A549 (cell line): ENCODE measurements around the gene CYP4B1. TPM values are rescaled to one million over a fixed set of nuclear protein-coding genes. Genes with fewer than 3 reads are reported as not detected.

ENCODE experiments used
- ATAC-seq, 2 experiments: fragments of 200-7000 bp in 1 of 2; fragments of >200 bp in 1 of 2; cut with Nextera tagmentation in 1 of 2; cut with Tn5 transposase in 1 of 2; 3 replicates each; pipeline versions ENCODE4 v1.8.0 to v1.9.1; 2018 to 2020; ENCODE audit warnings: mild to moderate bottlenecking in 1 of 2, moderate library complexity in 1 of 2
- CTCF ChIA-PET: fragments of 300-600 bp; sonication (Branson Sonifier 250); formaldehyde crosslinking; extraction: SDS; loops from one replicate; lab custom pipeline; 2021; ENCODE audit warnings: antibody characterized with exemption, inconsistent platforms; lab: Yijun Ruan, JAX
- POLR2A ChIA-PET: fragments of 350-600 bp; formaldehyde crosslinking; extraction: SDS; loops from one replicate; lab custom pipeline; 2021; ENCODE audit warnings: antibody characterized with exemption, inconsistent platforms; lab: Yijun Ruan, JAX
- DNase-seq, 2 experiments: peaks; one replicate each; pipeline versions ENCODE4 v3.0.0 to v3.0.0-alpha.2; 2011 to 2016; ENCODE audit warnings: low read depth in 1 of 2, low spot score in 1 of 2
- FAIRE-seq: peaks from 2 replicates; lab custom pipeline; 2011; peaks lifted over from hg19 to GRCh38; lab: Jason Lieb, UNC
- H3K27ac ChIP-seq, 2 experiments: fragments of >200 bp; sonication (Bioruptor Twin); formaldehyde crosslinking; 3 replicates each; pipeline ENCODE4 v1.5.1; 2016 to 2017
- H3K4me1 ChIP-seq: fragments of >200 bp; sonication (Bioruptor Twin); formaldehyde crosslinking; 3 replicates; pipeline ENCODE4 v1.6.1; 2016
- H3K4me2 ChIP-seq: fragments of >200 bp; sonication (Bioruptor Twin); formaldehyde crosslinking; 3 replicates; pipeline ENCODE4 v1.6.1; 2016
- H3K4me3 ChIP-seq: fragments of >200 bp; sonication (Bioruptor Twin); formaldehyde crosslinking; 3 replicates; pipeline ENCODE4 v1.5.1; 2016
- H3K9me3 ChIP-seq: fragments of >200 bp; sonication (Bioruptor Twin); formaldehyde crosslinking; 3 replicates; pipeline ENCODE4 v1.6.1; 2016
- BCL3 ChIP-seq: fragments of >200 bp; sonication (Bioruptor Twin); formaldehyde crosslinking; IDR thresholded peaks from 3 replicates; pipeline ENCODE4 v1.6.1; 2016
- CBX2 ChIP-seq: fragments of 200-600 bp; sonication (generic); IDR thresholded peaks from 2 replicates; pipeline ENCODE4 v1.6.1; 2016; ENCODE audit warnings: low read depth, mild to moderate bottlenecking, borderline replicate concordance
- CBX8 ChIP-seq: fragments of 200-600 bp; sonication (generic); IDR thresholded peaks from 2 replicates; pipeline ENCODE4 v1.6.1; 2016
- CEBPB ChIP-seq, 2 experiments: fragments of >200 bp in 1 of 2; sonication (Bioruptor Twin) in 1 of 2; formaldehyde crosslinking in 1 of 2; IDR thresholded peaks; 2 replicates each; pipeline ENCODE4 v1.6.1; 2012 to 2016
- CHD2 ChIP-seq: fragments of 150-350 bp; IDR thresholded peaks from 2 replicates; pipeline ENCODE4 v1.6.1; 2014; ENCODE audit warnings: low read length; ENCODE audit not compliant: partially characterized antibody
- CTCF ChIP-seq: fragments of >200 bp; sonication (Bioruptor Twin); formaldehyde crosslinking; IDR thresholded peaks from 3 replicates; pipeline ENCODE4 v1.5.1; 2016
- E2F6 ChIP-seq: IDR thresholded peaks from 2 replicates; pipeline ENCODE4 v1.6.1; 2012; ENCODE audit warnings: low read depth, borderline replicate concordance
- EP300 ChIP-seq, 2 experiments: fragments of >200 bp; sonication (Bioruptor Twin); formaldehyde crosslinking; IDR thresholded peaks; 2 replicates in 1 of 2; 3 replicates in 1 of 2; pipeline ENCODE4 v1.6.1; 2016 to 2017
- FOSL2 ChIP-seq, 2 experiments: fragments of 450-650 bp in 1 of 2; fragments of >200 bp in 1 of 2; sonication (Bioruptor Twin) in 1 of 2; formaldehyde crosslinking; IDR thresholded peaks; 2 replicates each; pipeline versions ENCODE4 v1.5.0 to v1.6.1; 2016 to 2020; ENCODE audit warnings: mild to moderate bottlenecking in 1 of 2, moderate library complexity in 1 of 2
- FOXS1 ChIP-seq: fragments of 250-450 bp; sonication (Bioruptor Pico); IDR thresholded peaks from 2 replicates; pipeline ENCODE4 v1.5.0; 2020; ENCODE audit warnings: mild to moderate bottlenecking, moderate library complexity
- GATA3 ChIP-seq: IDR thresholded peaks from 2 replicates; pipeline ENCODE4 v1.6.1; 2012; ENCODE audit warnings: borderline replicate concordance
- HMGXB4 ChIP-seq: fragments of 250-450 bp; sonication (Bioruptor Pico); IDR thresholded peaks from 2 replicates; pipeline ENCODE4 v1.5.0; 2021; ENCODE audit warnings: mild to moderate bottlenecking, moderate library complexity, borderline replicate concordance
- HOXA7 ChIP-seq: fragments of 250-450 bp; sonication (Bioruptor Pico); IDR thresholded peaks from 2 replicates; pipeline ENCODE4 v1.5.0; 2020; ENCODE audit warnings: mild to moderate bottlenecking, moderate library complexity
- HOXB13 ChIP-seq: fragments of 250-450 bp; sonication (Bioruptor Pico); IDR thresholded peaks from 2 replicates; pipeline ENCODE4 v1.5.0; 2020; ENCODE audit warnings: low read depth, mild to moderate bottlenecking, moderate library complexity
- HOXB5 ChIP-seq: fragments of 250-450 bp; sonication (Bioruptor Pico); IDR thresholded peaks from 2 replicates; pipeline ENCODE4 v1.5.0; 2020; ENCODE audit warnings: mild to moderate bottlenecking, moderate library complexity
- JUN ChIP-seq, 2 experiments: fragments of >200 bp; sonication (Bioruptor Twin); formaldehyde crosslinking; IDR thresholded peaks; 2 replicates in 1 of 2; 3 replicates in 1 of 2; pipeline ENCODE4 v1.6.1; 2016 to 2017
- KDM1A ChIP-seq: fragments of 200-600 bp; sonication (generic); IDR thresholded peaks from 2 replicates; pipeline ENCODE4 v1.6.1; 2016; ENCODE audit warnings: low read depth, mild to moderate bottlenecking
- MAFK ChIP-seq: fragments of 450-650 bp; IDR thresholded peaks from 2 replicates; pipeline ENCODE4 v1.6.1; 2014; ENCODE audit not compliant: partially characterized antibody
- NPAS2 ChIP-seq: fragments of 250-450 bp; sonication (Bioruptor Pico); IDR thresholded peaks from 2 replicates; pipeline ENCODE4 v1.8.0; 2022; ENCODE audit warnings: mild to moderate bottlenecking, moderate library complexity, borderline replicate concordance
- POLR2AphosphoS2 ChIP-seq: conservative IDR thresholded peaks from 2 replicates; pipeline ENCODE4 v1.6.1; 2012; ENCODE audit warnings: low read length, improper control_type of control experiment, inconsistent platforms
- RCOR1 ChIP-seq: fragments of 150-350 bp; IDR thresholded peaks from 2 replicates; pipeline ENCODE4 v1.6.1; 2014; ENCODE audit warnings: antibody characterized with exemption, low read length, low read depth
- ZNF302 ChIP-seq: fragments of 250-450 bp; sonication (Bioruptor Pico); IDR thresholded peaks from 2 replicates; pipeline ENCODE4 v1.9.0; 2021; ENCODE audit warnings: inconsistent platforms, mild to moderate bottlenecking, moderate library complexity
- ZSCAN20 ChIP-seq: fragments of 250-450 bp; sonication (Bioruptor Pico); IDR thresholded peaks from 2 replicates; pipeline ENCODE4 v1.8.0; 2022; ENCODE audit warnings: mild to moderate bottlenecking, moderate library complexity
- WGBS: methylation state at CpG from one replicate; pipeline ENCODE4 v1.1.6; 2017; ENCODE audit errors: missing lambda C conversion rate; 5-methylcytosine and 5-hydroxymethylcytosine counted together
- polyA plus RNA-seq, 4 experiments: library from polyadenylated mRNA; depleted of rRNA in 3 of 4; stranded (reverse); fragments of >200 nt; fragmentation: RNase III in 1 of 4; extraction: RNeasy Plus Mini Kit Qiagen cat#74134 plus additional on column Dnase treatment in 1 of 4; gene quantifications; 2 replicates in 3 of 4; 3 replicates in 1 of 4; pipeline ENCODE4 v1.2.3, GENCODE V29; 2011 to 2017

CYP4B1 gene
- polyA plus RNA-seq, 2 of the 4 experiments (the other 2 are of a cell fraction) = not detected

DNA sequence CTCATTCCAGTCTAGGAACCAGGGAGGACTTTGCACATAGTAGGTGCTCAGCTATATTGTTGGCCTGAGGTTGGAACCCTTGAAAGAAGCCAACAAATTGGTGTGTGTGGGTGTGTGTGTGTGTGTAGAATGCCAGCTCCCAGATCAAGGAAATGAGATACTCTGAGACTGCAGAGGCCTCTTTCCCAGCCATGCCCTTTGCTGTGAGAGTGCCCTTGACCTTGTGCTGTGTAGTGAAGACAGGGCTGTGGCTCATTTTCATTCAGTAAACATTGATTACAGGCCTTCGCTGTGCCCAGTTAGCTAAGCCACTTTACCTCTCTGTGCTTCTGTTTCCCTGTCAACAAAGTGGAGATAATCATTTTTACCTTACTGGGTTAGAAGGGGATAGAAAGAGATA, 3.2 kb downstream of the CYP4B1 start:
- no peaks in the 10 kb centered on the region for H3K9me3 ChIP-seq
- H3K4me3 ChIP-seq = no peak overlapping the region
- ATAC-seq (no peak), FAIRE-seq (no peak), DNase-seq (no peak)
- H3K4me2 ChIP-seq = no peak overlapping the region
- CTCF ChIA-PET = no interaction called here
- POLR2A ChIA-PET = no interaction called here
- no peak for TF ChIP-seq POLR2AphosphoS2
- no peak for TF ChIP-seq CTCF
- no peak for TF ChIP-seq HOXA7 (CRISPR knock-in tag)
- no peak for TF ChIP-seq BCL3
- no peak for TF ChIP-seq EP300 (IDR thresholded peaks at IDR 0.05)
- no peak for TF ChIP-seq CHD2
- no peak for TF ChIP-seq HOXB5 (CRISPR knock-in tag)
- no peak for TF ChIP-seq MAFK
- no peak for TF ChIP-seq ZNF302 (CRISPR knock-in tag)
- TF ChIP-seq HMGXB4 (CRISPR knock-in tag) = no peak
- no peak for TF ChIP-seq JUN (IDR thresholded peaks at IDR 0.05)
- TF ChIP-seq, all 56 proteins: peak for 0
- WGBS = 6% methylated on average over 1 of the region's 1 CpG
- Histone ChIP-seq H3K4me1 (no peaks in the 10 kb centered on the region), H3K27ac (no peak overlapping the region)

- TF ChIP-seq KDM1A = no peak
- no peak for TF ChIP-seq E2F6
- Histone ChIP-seq H3K9me3 (no peaks in the 10 kb centered on the region), H3K4me3 (no peak overlapping the region), H3K4me1 (no peaks in the 10 kb centered on the region), H3K27ac (no peak overlapping the region), H3K4me2 (no peak overlapping the region)
- no peak for ATAC-seq
- no peak for DNase-seq
- ChIA-PET CTCF (no interaction called here), POLR2A (no interaction called here)
- 23% methylated on average over 6 of the region's 6 CpGs for WGBS
- no peak for FAIRE-seq
Observed at GRCh38 chr1:46802901-46803574, 4.2 kb downstream of the CYP4B1 start.

DNA sequence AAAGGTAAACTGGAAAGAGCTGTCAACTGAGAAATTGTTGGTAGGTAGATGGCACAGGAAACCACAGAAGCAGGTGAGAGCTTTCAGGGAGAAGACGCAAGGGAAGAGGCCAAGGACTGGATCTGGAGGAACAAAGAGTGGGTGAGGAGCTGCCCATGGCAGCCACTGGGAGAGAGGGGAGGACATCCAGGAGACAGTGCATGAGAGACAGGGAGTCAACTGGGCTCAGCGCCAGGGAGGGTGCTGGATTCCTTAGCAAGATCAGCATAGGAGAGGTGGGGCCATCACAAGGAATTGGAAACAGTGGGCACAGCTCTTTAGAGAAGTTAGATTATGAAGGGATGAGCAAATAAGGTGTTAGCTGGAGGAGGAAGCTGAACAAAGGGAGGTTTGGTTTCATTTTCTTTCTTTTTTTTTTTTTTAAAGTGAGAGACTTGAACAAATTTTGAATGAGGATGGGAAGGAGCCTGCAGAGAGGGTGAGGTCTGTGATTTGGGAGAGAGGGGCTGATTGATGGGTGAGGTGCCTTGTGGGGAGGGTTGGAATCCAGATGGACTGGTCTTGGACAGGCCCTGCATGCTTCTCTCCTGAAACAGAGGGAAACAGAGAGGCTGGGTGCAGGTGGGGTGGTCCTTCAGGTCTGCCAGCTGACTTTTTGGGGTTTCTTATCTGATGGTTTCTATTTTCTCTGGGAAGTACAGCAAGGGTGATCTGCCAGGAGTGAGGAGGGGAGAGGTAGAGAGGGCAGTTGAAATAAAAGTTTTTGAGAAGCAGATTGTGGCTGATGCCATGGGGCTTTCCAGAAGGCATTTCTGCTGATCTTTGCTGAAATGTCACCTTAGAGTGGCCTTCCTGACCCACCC, 5.4 kb downstream of the CYP4B1 start:
- no peak for DNase-seq
- Histone ChIP-seq H3K27ac (no peak overlapping the region), H3K4me1 (no peaks in the 10 kb centered on the region), H3K4me3 (no peak overlapping the region), H3K4me2 (no peak overlapping the region), H3K9me3 (no peaks in the 10 kb centered on the region)
- WGBS = 17% methylated on average over 2 of the region's 2 CpGs
- no peak for FAIRE-seq
- ATAC-seq = no peak
- ChIA-PET POLR2A (no interaction called here), CTCF (no interaction called here)
- TF ChIP-seq GATA3 = no peak
- TF ChIP-seq CBX8 = no peak
- no peak for TF ChIP-seq ZSCAN20 (CRISPR knock-in tag)
- TF ChIP-seq FOSL2 (IDR thresholded peaks at IDR 0.05) = no peak
- TF ChIP-seq FOSL2 (CRISPR knock-in tag; IDR thresholded peaks at IDR 0.05) = no peak
- no peak for TF ChIP-seq CBX2
- TF ChIP-seq CEBPB (IDR thresholded peaks at IDR 0.05) = no peak
- TF ChIP-seq NPAS2 (CRISPR knock-in tag) = no peak
- TF ChIP-seq FOXS1 (CRISPR knock-in tag) = no peak
- no peak for TF ChIP-seq HOXB13
- TF ChIP-seq RCOR1 = no peak
